K562 (cell line): ENCODE results near the gene CYSTM1. TPM values are rescaled to one million over a fixed set of nuclear protein-coding genes. Genes with fewer than 3 reads are reported as not detected.

ENCODE experiments used
- ATAC-seq: fragments of 200-7000 bp; cut with Tn5 transposase; 3 replicates; pipeline ENCODE4 v1.9.1; 2020; ENCODE audit warnings: moderate library complexity
- BruUV-seq: library from RNA; stranded (reverse); fragments of 400-500 nt; replicated peaks from 2 replicates; lab custom pipeline; 2021; lab: Mats Ljungman, UMichigan
- CTCF ChIA-PET: fragments of 300-600 bp; formaldehyde crosslinking; extraction: SDS; loops from one replicate; lab custom pipeline; 2021; ENCODE audit warnings: low intra/inter-chr PET ratio; lab: Yijun Ruan, JAX
- POLR2A ChIA-PET: fragments of 300-600, 350-650 bp; sonication (Branson Sonifier 250); formaldehyde crosslinking; extraction: SDS; loops from one replicate; lab custom pipeline; 2021; ENCODE audit warnings: antibody characterized with exemption, inconsistent platforms; lab: Yijun Ruan, JAX
- DNase-seq, 4 experiments: peaks; one replicate each; pipeline versions ENCODE4 v3.0.0 to v3.0.0-alpha.2; 2011 to 2018; ENCODE audit warnings: low spot score in 3 of 4, mixed read lengths in 3 of 4; ENCODE audit errors: extremely low read depth in 1 of 4
- FAIRE-seq: peaks from 2 replicates; lab custom pipeline; 2011; peaks lifted over from hg19 to GRCh38; lab: Jason Lieb, UNC
- H2AFZ ChIP-seq: 2 replicates; pipeline ENCODE4 v1.6.0; 2011; ENCODE audit warnings: low read depth, low read length, control low read depth, inconsistent platforms
- H3K27ac ChIP-seq: fragments of 200-600 bp; 3 replicates; pipeline ENCODE4 v1.8.0; 2011; ENCODE audit warnings: low read depth, mild to moderate bottlenecking, control low read depth, inconsistent platforms, low read length, moderate library complexity, mixed read lengths; ENCODE audit errors: extremely low read depth
- H3K27me3 ChIP-seq, 2 experiments: fragments of 300-600 bp in 1 of 2; 2 replicates in 1 of 2; 3 replicates in 1 of 2; pipeline versions ENCODE4 v1.6.0 to v1.8.0; 2011; ENCODE audit warnings: inconsistent platforms in 2 of 2, low read length in 2 of 2, mild to moderate bottlenecking in 1 of 2, mixed read lengths in 1 of 2, moderate library complexity in 1 of 2; ENCODE audit not compliant: control insufficient read depth in 2 of 2, insufficient read depth in 2 of 2
- H3K36me3 ChIP-seq: fragments of 300-600 bp; 3 replicates; pipeline ENCODE4 v1.8.0; 2011; ENCODE audit warnings: mild to moderate bottlenecking, low read length, inconsistent platforms; ENCODE audit not compliant: control insufficient read depth, insufficient read depth
- H3K4me1 ChIP-seq, 2 experiments: fragments of 200-600 bp in 1 of 2; replicated peaks in 1 of 2; 2 replicates in 1 of 2; 3 replicates in 1 of 2; pipeline versions ENCODE4 v1.5.1 to v1.8.0; 2011; ENCODE audit warnings: inconsistent platforms in 2 of 2, low read length in 2 of 2, mild to moderate bottlenecking in 1 of 2, mixed read lengths in 1 of 2, moderate library complexity in 1 of 2; ENCODE audit not compliant: control insufficient read depth in 2 of 2, insufficient read depth in 2 of 2
- H3K4me2 ChIP-seq: 2 replicates; pipeline ENCODE4 v1.6.1; 2011; ENCODE audit warnings: low read length, control low read depth, inconsistent platforms, mixed read lengths; ENCODE audit not compliant: insufficient read depth
- H3K4me3 ChIP-seq: fragments of 200-600 bp; sonication (generic), shearing (Covaris generic); 2 replicates; pipeline ENCODE4 v1.5.1; 2016; ENCODE audit warnings: control low read depth, inconsistent platforms
- H3K79me2 ChIP-seq: fragments of 200-600 bp; 3 replicates; pipeline ENCODE4 v1.8.0; 2011; ENCODE audit warnings: low read length, inconsistent platforms; ENCODE audit not compliant: control insufficient read depth, insufficient read depth
- H3K9ac ChIP-seq, 2 experiments: 2 replicates each; pipeline versions ENCODE4 v1.6.0 to v1.6.1; 2011; ENCODE audit warnings: low read depth in 2 of 2, low read length in 2 of 2, control low read depth in 1 of 2, inconsistent platforms in 1 of 2, mild to moderate bottlenecking in 1 of 2, mixed read lengths in 1 of 2; ENCODE audit not compliant: insufficient read depth in 1 of 2
- H3K9me1 ChIP-seq: one replicate; pipeline ENCODE4 v1.6.0; 2011; ENCODE audit warnings: inconsistent platforms, mild to moderate bottlenecking, low read length, moderate library complexity; ENCODE audit not compliant: control insufficient read depth, insufficient read depth
- H3K9me3 ChIP-seq: replicated peaks from 2 replicates; pipeline ENCODE4 v1.5.1; 2011; ENCODE audit warnings: low read depth, low read length, inconsistent platforms; ENCODE audit not compliant: control insufficient read depth, insufficient read depth
- H4K20me1 ChIP-seq: replicated peaks from 2 replicates; pipeline ENCODE4 v1.6.1; 2011; ENCODE audit warnings: low read length, inconsistent platforms, mixed read lengths; ENCODE audit not compliant: control insufficient read depth, insufficient read depth
- ARID1B ChIP-seq: fragments of 450-650 bp; IDR thresholded peaks from 2 replicates; pipeline ENCODE4 v1.6.1; 2016; ENCODE audit warnings: antibody characterized with exemption, mild to moderate bottlenecking, inconsistent platforms
- BCL6 ChIP-seq: fragments of 250-450 bp; sonication (Bioruptor Pico); IDR thresholded peaks from 2 replicates; pipeline ENCODE4 v1.4.0; 2020
- CEBPB ChIP-seq: fragments of 450-650 bp; IDR thresholded peaks from 2 replicates; pipeline ENCODE4 v1.6.1; 2016; ENCODE audit warnings: missing genetic modification characterization, missing compliant biosample characterization
- FOXP1 ChIP-seq: sonication (generic); formaldehyde crosslinking; IDR thresholded peaks from 2 replicates; pipeline ENCODE4 v1.8.0; 2022; ENCODE audit warnings: mild to moderate bottlenecking, missing genetic modification reagents
- MBD1 ChIP-seq: fragments of 250-450 bp; sonication (Bioruptor Pico); IDR thresholded peaks from 2 replicates; pipeline ENCODE4 v1.8.0; 2022; ENCODE audit warnings: inconsistent platforms
- NKRF ChIP-seq: fragments of 450-650 bp; IDR thresholded peaks from 2 replicates; pipeline ENCODE4 v1.6.1; 2016; ENCODE audit warnings: borderline replicate concordance
- PBX2 ChIP-seq, 2 experiments: IDR thresholded peaks in 1 of 2; conservative IDR thresholded peaks in 1 of 2; 2 replicates each; pipeline ENCODE4 v1.6.1; 2016; ENCODE audit warnings: low read depth in 2 of 2, mild to moderate bottlenecking in 1 of 2, missing compliant biosample characterization in 1 of 2, missing genetic modification characterization in 1 of 2, moderate library complexity in 1 of 2
- POLR2B ChIP-seq: fragments of 450-650 bp; IDR thresholded peaks from 2 replicates; pipeline ENCODE4 v1.6.1; 2018; ENCODE audit warnings: low read depth; ENCODE audit not compliant: partially characterized antibody
- PRMT5 ChIP-seq: sonication (generic); formaldehyde crosslinking; IDR thresholded peaks from 2 replicates; pipeline ENCODE4 v1.5.0; 2020; ENCODE audit warnings: missing genetic modification reagents
- SPI1 ChIP-seq: IDR thresholded peaks from 2 replicates; pipeline ENCODE4 v1.6.1; 2011; ENCODE audit warnings: low read depth, low read length, control low read depth, borderline replicate concordance
- THRA ChIP-seq: fragments of 450-650 bp; IDR thresholded peaks from 2 replicates; pipeline ENCODE4 v1.6.1; 2017; ENCODE audit warnings: mild to moderate bottlenecking, moderate library complexity
- YY1 ChIP-seq, 3 experiments: IDR thresholded peaks; 2 replicates each; pipeline ENCODE4 v1.6.1; 2011; ENCODE audit warnings: low read length in 2 of 3, mild to moderate bottlenecking in 2 of 3, moderate library complexity in 2 of 3, borderline replicate concordance in 1 of 3, control low read depth in 1 of 3, low read depth in 1 of 3; ENCODE audit not compliant: insufficient read depth in 3 of 3, insufficient replicate concordance in 2 of 3, control insufficient read depth in 1 of 3, insufficient read length in 1 of 3; ENCODE audit errors: extremely low read depth in 1 of 3
- ZNF324 ChIP-seq: fragments of 250-450 bp; sonication (Bioruptor Pico); IDR thresholded peaks from 2 replicates; pipeline ENCODE4 v1.4.0; 2020; ENCODE audit warnings: mild to moderate bottlenecking
- WGBS: fragments of 100-300 bp; shearing (Covaris generic); methylation state at CpG from one replicate; pipeline ENCODE4 v1.1.6; 2016; ENCODE audit warnings: low coverage, mixed read lengths; ENCODE audit not compliant: insufficient coverage; ENCODE audit errors: missing lambda C conversion rate; 5-methylcytosine and 5-hydroxymethylcytosine counted together
- in situ Hi-C: fragments of 300-500 bp; cut with MboI; formaldehyde crosslinking; loops from 4 replicates; pipeline ENCODE4 v1.15.0; 2018; ENCODE audit warnings: inconsistent platforms, mixed read lengths
- intact Hi-C: fragments of 100-400 bp; cut with micrococcal nuclease; formaldehyde crosslinking; loops from 2 replicates; pipeline ENCODE4 v1.14.2; 2022
- polyA plus RNA-seq, 8 experiments: library from polyadenylated mRNA; depleted of rRNA in 4 of 8; stranded (reverse) in 5 of 8; unstranded in 3 of 8; fragments of >200 nt; fragmentation: Nextera tagmentation in 2 of 8; fragmentation: Illumina TruSeq in 1 of 8; extraction: Ambion mirVana in 2 of 8; extraction: Trizol in 1 of 8; gene quantifications; 2 replicates each; pipeline versions ENCODE4 v1.2.1 to v1.2.3, GENCODE V29; 2011 to 2014; ENCODE audit warnings: inconsistent platforms in 1 of 8, missing spikeins in 1 of 8
- total RNA-seq, 7 experiments: library from RNA; depleted of rRNA in 6 of 7; stranded (reverse); fragments of >200 nt in 6 of 7; fragmentation: Illumina TruSeq in 2 of 7; extraction: Trizol in 2 of 7; gene quantifications; 2 replicates each; pipeline versions ENCODE4 v1.2.1 to v1.2.3, GENCODE V29; 2011 to 2021; ENCODE audit warnings: low replicate concordance in 1 of 7

Gene CYSTM1
- total and polyA plus RNA-seq, 9 of the 15 experiments (the other 6 are each of a cell fraction or from before 2014, with no cell fraction given): 76.1 to 422 (median 108) TPM

GRCh38 chr5:140205216-140205615, 30.2 kb downstream of the CYSTM1 start:
- BruUV-seq: no TSS peak
- peaks cover 56% of the 10 kb centered on the region for H3K79me2 ChIP-seq
- ATAC-seq (no peak), DNase-seq (no peak), FAIRE-seq (no peak)
- ChIA-PET POLR2A (interaction anchor here (0.5 to 3.2 kb wide), 5 partner anchors 12 to 138 kb away, joined by 3 to 17 read pairs (median 4); no protein-coding TSS in a partner anchor), CTCF (no interaction called here)
- intact Hi-C loops: no loop called here
- peaks cover 8 to 10% of the 10 kb centered on the region in 2 experiments; a peak in 3 of 5 replicates for H3K4me1 ChIP-seq
- no peak overlapping the region for H3K4me2 ChIP-seq
- no peak for TF ChIP-seq FOXP1 (CRISPR knock-in tag)
- TF ChIP-seq ZNF324 (CRISPR knock-in tag): no peak
- no peak for TF ChIP-seq PRMT5 (CRISPR knock-in tag)
- no peak for TF ChIP-seq PBX2 (CRISPR knock-in tag; IDR thresholded peaks at IDR 0.05; ENCODE audit: low read depth)
- no peak for TF ChIP-seq PBX2 (tag; conservative IDR thresholded peaks at IDR 0.05; ENCODE audit: low read depth)
- TF ChIP-seq ARID1B: no peak
- TF ChIP-seq MBD1: no peak
- no peak for TF ChIP-seq SPI1
- no peak for TF ChIP-seq CEBPB (tag)
- no peak for TF ChIP-seq NKRF
- no peak for TF ChIP-seq THRA
- no peak for TF ChIP-seq POLR2B
- no peak for TF ChIP-seq YY1 (IDR thresholded peaks at IDR 0.05; ENCODE audit: borderline replicate concordance in 1 of 3, control insufficient read depth in 1 of 3, extremely low read depth in 1 of 3, insufficient read depth in 3 of 3, insufficient read length in 1 of 3, insufficient replicate concordance in 2 of 3, low read depth in 1 of 3, low read length in 2 of 3)
- no peak for TF ChIP-seq BCL6 (CRISPR knock-in tag)
- H3K4me3 ChIP-seq: no peak overlapping the region
- peaks cover 36% of the 10 kb centered on the region; the same call in 2 of the 3 replicates for H3K36me3 ChIP-seq
- no peak overlapping the region for H3K27ac ChIP-seq
- no peaks in the 10 kb centered on the region; the same call in none of the 2 replicates for H4K20me1 ChIP-seq
- in situ Hi-C loops: no loop called here
- H3K27me3 ChIP-seq: no peaks in the 10 kb centered on the region
- H3K9me1 ChIP-seq: no peaks in the 10 kb centered on the region
- no peaks in the 10 kb centered on the region for H3K9me3 ChIP-seq
- H2AFZ ChIP-seq: no peak overlapping the region
- 24% methylated on average over 2 of the region's 2 CpGs for WGBS
- no peak overlapping the region for H3K9ac ChIP-seq
